ENCODE data around the gene RAB9A. TPM values are rescaled to one million over a fixed set of nuclear protein-coding genes. Genes with fewer than 3 reads are reported as not detected.

RAB9A gene
- total and polyA plus RNA-seq, 2 donors from 2014 or later: 31.1 to 33.7 TPM

DNA sequence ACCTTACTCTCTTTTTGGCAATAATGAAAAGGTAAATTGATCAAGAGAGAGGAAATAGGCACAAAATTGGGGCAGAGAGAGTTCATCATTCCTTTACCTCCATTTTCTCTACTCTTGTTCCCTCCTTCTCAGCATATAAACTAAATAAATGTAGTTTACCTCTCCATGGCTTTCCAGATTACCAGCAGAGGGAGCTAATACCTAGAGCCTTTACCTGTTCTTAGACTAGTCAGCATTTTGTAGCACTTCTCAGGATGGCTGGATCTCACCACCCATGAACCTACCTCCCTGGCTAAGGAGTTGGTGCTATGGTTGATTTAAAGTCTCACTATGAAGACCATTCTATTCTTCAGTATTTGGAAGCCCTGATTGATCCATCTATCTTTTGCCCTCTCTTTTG lies 61.3 kb downstream of the RAB9A start:
- no peak for FAIRE-seq

DNA sequence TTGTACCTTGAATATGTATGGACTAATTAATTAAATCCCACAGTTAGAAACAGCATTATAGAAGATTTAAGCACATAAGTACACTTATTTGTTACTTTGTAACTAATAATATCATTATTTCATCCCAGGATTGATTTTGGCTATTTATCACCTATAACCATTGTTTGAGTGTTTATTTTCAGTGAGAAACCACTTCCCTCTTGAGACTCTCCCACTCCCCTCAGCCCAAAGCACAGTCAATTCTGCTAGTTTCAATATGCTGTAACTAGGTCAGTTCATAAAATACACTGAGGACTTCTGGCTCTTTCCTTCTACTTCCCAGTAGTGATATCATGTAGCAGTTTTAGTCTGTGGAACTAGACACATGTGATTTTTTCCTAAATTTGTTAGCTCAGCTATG lies 61.9 kb downstream of the RAB9A start:
- TF ChIP-seq, protein P1, sequence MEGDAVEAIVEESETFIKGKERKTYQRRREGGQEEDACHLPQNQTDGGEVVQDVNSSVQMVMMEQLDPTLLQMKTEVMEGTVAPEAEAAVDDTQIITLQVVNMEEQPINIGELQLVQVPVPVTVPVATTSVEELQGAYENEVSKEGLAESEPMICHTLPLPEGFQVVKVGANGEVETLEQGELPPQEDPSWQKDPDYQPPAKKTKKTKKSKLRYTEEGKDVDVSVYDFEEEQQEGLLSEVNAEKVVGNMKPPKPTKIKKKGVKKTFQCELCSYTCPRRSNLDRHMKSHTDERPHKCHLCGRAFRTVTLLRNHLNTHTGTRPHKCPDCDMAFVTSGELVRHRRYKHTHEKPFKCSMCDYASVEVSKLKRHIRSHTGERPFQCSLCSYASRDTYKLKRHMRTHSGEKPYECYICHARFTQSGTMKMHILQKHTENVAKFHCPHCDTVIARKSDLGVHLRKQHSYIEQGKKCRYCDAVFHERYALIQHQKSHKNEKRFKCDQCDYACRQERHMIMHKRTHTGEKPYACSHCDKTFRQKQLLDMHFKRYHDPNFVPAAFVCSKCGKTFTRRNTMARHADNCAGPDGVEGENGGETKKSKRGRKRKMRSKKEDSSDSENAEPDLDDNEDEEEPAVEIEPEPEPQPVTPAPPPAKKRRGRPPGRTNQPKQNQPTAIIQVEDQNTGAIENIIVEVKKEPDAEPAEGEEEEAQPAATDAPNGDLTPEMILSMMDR (IDR thresholded peaks at IDR 0.05; ENCODE audit: borderline replicate concordance, extremely low read depth, insufficient read depth): no peak
- Histone ChIP-seq H3K27ac (ENCODE audit: low read depth in 2 of 2, low read length in 2 of 2) (no peak overlapping the region), H3K27me3 (ENCODE audit: control insufficient read depth, insufficient read depth, low read length) (no peaks in the 10 kb centered on the region), H3K9ac (ENCODE audit: low read length in 3 of 3) (no peak overlapping the region), H3K9me3 (ENCODE audit: control insufficient read depth in 2 of 3, insufficient read depth in 1 of 3, low read length in 3 of 3) (no peaks in the 10 kb centered on the region), H3K36me3 (ENCODE audit: control insufficient read depth in 2 of 3, insufficient read depth in 3 of 3, low read length in 3 of 3) (peaks cover 2 to 17% (median 15%) of the 10 kb centered on the region in 3 donors), H3K4me1 (ENCODE audit: control insufficient read depth in 2 of 3, insufficient read depth in 2 of 3, low read depth in 1 of 3, low read length in 3 of 3) (no peaks in the 10 kb centered on the region), H3K4me3 (ENCODE audit: low read length in 3 of 3) (no peak overlapping the region)
- FAIRE-seq (no peak), DNase-seq (no peak)
- intact Hi-C loops (cut with DNase I): no loop called here

More for the DNA sequence above, 61.3 kb downstream of the RAB9A start:
- H3K36me3 ChIP-seq (ENCODE audit: control insufficient read depth in 2 of 3, insufficient read depth in 3 of 3, low read length in 3 of 3): peaks cover 2 to 17% (median 15%) of the 10 kb centered on the region in 3 donors
- H3K4me3 ChIP-seq (ENCODE audit: low read length in 3 of 3): no peak overlapping the region
- no peaks in the 10 kb centered on the region for H3K9me3 ChIP-seq (ENCODE audit: control insufficient read depth in 2 of 3, insufficient read depth in 1 of 3, low read length in 3 of 3)
- no peaks in the 10 kb centered on the region for H3K27me3 ChIP-seq (ENCODE audit: control insufficient read depth, insufficient read depth, low read length)
- intact Hi-C loops (cut with DNase I): no loop called here
- TF ChIP-seq, protein P1 (IDR thresholded peaks at IDR 0.05; ENCODE audit: borderline replicate concordance, extremely low read depth, insufficient read depth): peak; percentile 38
- H3K4me1 ChIP-seq (ENCODE audit: control insufficient read depth in 2 of 3, insufficient read depth in 2 of 3, low read depth in 1 of 3, low read length in 3 of 3): no peaks in the 10 kb centered on the region
- H3K9ac ChIP-seq (ENCODE audit: low read length in 3 of 3): no peak overlapping the region
- DNase-seq: peak in 2 of 5 donors; percentile 51 to 57
- no peak overlapping the region for H3K27ac ChIP-seq (ENCODE audit: low read depth in 2 of 2, low read length in 2 of 2)

DNA sequence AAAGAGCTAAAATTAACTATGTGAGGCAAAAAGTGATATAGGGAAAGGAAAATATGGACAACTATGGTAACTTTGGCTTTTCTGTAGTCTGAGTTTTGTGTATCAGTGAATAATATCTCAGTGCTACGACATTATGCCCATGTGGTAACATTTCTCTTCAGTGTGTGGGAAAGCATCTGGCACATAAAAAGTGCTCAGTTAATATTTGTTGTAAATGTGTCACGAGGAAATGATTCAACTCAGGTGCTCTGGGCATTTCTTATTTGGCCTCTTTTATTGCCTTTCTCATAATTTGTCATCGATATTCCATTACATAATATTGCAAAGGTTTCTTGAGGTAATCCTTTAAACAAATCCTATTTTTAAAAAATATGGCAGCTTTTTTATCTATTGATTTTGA lies 63.2 kb downstream of the RAB9A start:
- Histone ChIP-seq H3K4me3 (ENCODE audit: low read length in 3 of 3) (no peak overlapping the region), H3K4me1 (ENCODE audit: control insufficient read depth in 2 of 3, insufficient read depth in 2 of 3, low read depth in 1 of 3, low read length in 3 of 3) (no peaks in the 10 kb centered on the region), H3K36me3 (ENCODE audit: control insufficient read depth in 2 of 3, insufficient read depth in 3 of 3, low read length in 3 of 3) (peaks cover 2 to 14% (median 12%) of the 10 kb centered on the region in 3 donors), H3K9ac (ENCODE audit: low read length in 3 of 3) (no peak overlapping the region), H3K27ac (ENCODE audit: low read depth in 2 of 2, low read length in 2 of 2) (no peak overlapping the region), H3K9me3 (ENCODE audit: control insufficient read depth in 2 of 3, insufficient read depth in 1 of 3, low read length in 3 of 3) (no peaks in the 10 kb centered on the region), H3K27me3 (ENCODE audit: control insufficient read depth, insufficient read depth, low read length) (no peaks in the 10 kb centered on the region)
- no peak for FAIRE-seq
- DNase-seq: no peak
- intact Hi-C loops (cut with DNase I): no loop called here
- TF ChIP-seq, protein P1 (IDR thresholded peaks at IDR 0.05; ENCODE audit: borderline replicate concordance, extremely low read depth, insufficient read depth): no peak

DNA sequence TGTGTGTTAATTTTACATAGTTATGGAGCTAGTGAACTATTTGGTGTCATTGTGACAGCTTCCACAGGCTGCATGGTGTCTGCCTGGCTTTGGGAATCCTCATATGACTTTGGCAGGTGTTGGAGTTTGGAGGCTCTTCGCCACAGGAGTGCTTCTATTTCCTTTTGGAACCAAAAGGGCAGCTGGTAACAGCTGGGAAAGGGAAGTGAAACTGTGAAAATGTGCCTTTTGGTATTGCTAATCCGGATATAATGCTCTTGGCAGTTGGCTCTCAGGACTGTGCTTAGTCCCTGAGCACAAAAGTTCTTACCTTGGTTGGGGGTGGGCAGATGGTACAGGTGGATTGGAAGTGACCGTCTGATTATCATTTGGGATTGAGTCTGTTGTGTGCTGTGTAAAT lies 63.7 kb downstream of the RAB9A start:
- TF ChIP-seq, protein P1 (IDR thresholded peaks at IDR 0.05; ENCODE audit: borderline replicate concordance, extremely low read depth, insufficient read depth): no peak
- Histone ChIP-seq H3K36me3 (ENCODE audit: control insufficient read depth in 2 of 3, insufficient read depth in 3 of 3, low read length in 3 of 3) (peaks cover 2 to 11% (median 10%) of the 10 kb centered on the region in 3 donors), H3K4me1 (ENCODE audit: control insufficient read depth in 2 of 3, insufficient read depth in 2 of 3, low read depth in 1 of 3, low read length in 3 of 3) (no peaks in the 10 kb centered on the region), H3K9me3 (ENCODE audit: control insufficient read depth in 2 of 3, insufficient read depth in 1 of 3, low read length in 3 of 3) (no peaks in the 10 kb centered on the region), H3K4me3 (ENCODE audit: low read length in 3 of 3) (no peak overlapping the region), H3K27ac (ENCODE audit: low read depth in 2 of 2, low read length in 2 of 2) (no peak overlapping the region), H3K9ac (ENCODE audit: low read length in 3 of 3) (no peak overlapping the region), H3K27me3 (ENCODE audit: control insufficient read depth, insufficient read depth, low read length) (no peaks in the 10 kb centered on the region)
- FAIRE-seq: no peak
- intact Hi-C loops (cut with DNase I): no loop called here
- DNase-seq: no peak

Measured in kidney (tissue), 14 donors.